ENCODE data around the gene WWOX.

The WWOX gene

GRCh38 chr16:78830599-78830998 is 731.1 kb downstream of the WWOX start:
- no peak for DNase-seq

GRCh38 chr16:78832100-78832499 is 732.6 kb downstream of the WWOX start:
- no peak for DNase-seq

GRCh38 chr16:78836802-78837491 is 737.5 kb downstream of the WWOX start:
- DNase-seq = no peak

- no peak for DNase-seq
Measured at GRCh38 chr16:78837706-78838105, 738.3 kb downstream of the WWOX start.

- no peak for DNase-seq
Measured at GRCh38 chr16:78838276-78838675, 738.8 kb downstream of the WWOX start.

- no peak for DNase-seq
Measured at GRCh38 chr16:78842950-78843349, 743.5 kb downstream of the WWOX start.

- no peak for DNase-seq
Measured at GRCh38 chr16:78843978-78844377, 744.5 kb downstream of the WWOX start.

GRCh38 chr16:78844682-78845081 is 745.2 kb downstream of the WWOX start:
- no peak for DNase-seq

GRCh38 chr16:78851266-78851665 is 751.8 kb downstream of the WWOX start:
- DNase-seq = no peak

- no peak for DNase-seq
Measured at GRCh38 chr16:78852081-78852635, 752.7 kb downstream of the WWOX start.

GRCh38 chr16:78862022-78862421 is 762.6 kb downstream of the WWOX start:
- no peak for DNase-seq

GRCh38 chr16:78866521-78866920 is 767.1 kb downstream of the WWOX start:
- DNase-seq = no peak

GRCh38 chr16:78869492-78869891 is 770.0 kb downstream of the WWOX start:
- no peak for DNase-seq

- no peak for DNase-seq
Measured at GRCh38 chr16:78871241-78871640, 771.8 kb downstream of the WWOX start.

- no peak for DNase-seq
Measured at GRCh38 chr16:78876671-78877070, 777.2 kb downstream of the WWOX start.

GRCh38 chr16:78877114-78877655 is 777.7 kb downstream of the WWOX start:
- DNase-seq = no peak

- DNase-seq = no peak
Measured at GRCh38 chr16:78878570-78878969, 779.1 kb downstream of the WWOX start.

- no peak for DNase-seq
Measured at GRCh38 chr16:78879011-78879410, 779.6 kb downstream of the WWOX start.

GRCh38 chr16:78882150-78882549 is 782.7 kb downstream of the WWOX start:
- no peak for DNase-seq

- no peak for DNase-seq
Measured at GRCh38 chr16:78882751-78883150, 783.3 kb downstream of the WWOX start.

- no peak for DNase-seq
Measured at GRCh38 chr16:78884204-78884603, 784.8 kb downstream of the WWOX start.

- no peak for DNase-seq
Measured at GRCh38 chr16:78889346-78889745, 789.9 kb downstream of the WWOX start.

- DNase-seq = no peak
Measured at GRCh38 chr16:78890373-78890895, 791.0 kb downstream of the WWOX start.

GRCh38 chr16:78892951-78893733 is 793.7 kb downstream of the WWOX start:
- DNase-seq = no peak
